Measurements from ENCODE around the gene MARVELD2.
A peak's percentile ranks its signal among the peaks of the same experiment; 100 is the strongest.
"Not testable (repeated sequence)": the region's sequence is repeated elsewhere in the genome, so short reads cannot be mapped to it uniquely, and the experiment has no call there.

MARVELD2 gene

GRCh38 chr5:69449511-69449910 lies 34.6 kb downstream of the MARVELD2 start:
- DNase-seq (ENCODE audit: low read depth): no peak

DNA sequence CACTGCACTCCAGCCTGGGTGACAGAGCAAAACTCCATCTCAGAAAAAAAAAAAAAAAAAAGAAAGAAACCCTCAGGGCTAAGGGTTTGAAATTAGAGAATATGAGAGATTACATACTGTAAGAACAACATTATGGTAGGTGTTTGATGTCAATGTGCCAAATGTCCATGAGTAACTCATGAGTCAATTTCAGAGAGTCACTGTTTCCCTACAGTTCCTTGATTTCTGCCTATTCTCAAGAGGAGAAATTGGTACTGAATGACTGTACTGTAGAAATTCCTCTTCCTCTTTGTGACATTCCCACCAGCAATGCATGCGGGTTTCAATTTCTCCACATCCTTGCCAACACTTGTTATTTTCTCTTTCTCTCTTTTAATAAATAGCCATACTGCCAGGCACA lies 35.2 kb downstream of the MARVELD2 start:
- DNase-seq (ENCODE audit: low read depth): peak; percentile 62

- DNase-seq (ENCODE audit: low read depth): not testable (repeated sequence)
Measured at GRCh38 chr5:69450527-69450926, 35.6 kb downstream of the MARVELD2 start.

GRCh38 chr5:69451941-69452647 lies 37.2 kb downstream of the MARVELD2 start:
- DNase-seq (ENCODE audit: low read depth): no peak

GRCh38 chr5:69453487-69453886 lies 38.6 kb downstream of the MARVELD2 start:
- not testable (repeated sequence) for DNase-seq (ENCODE audit: low read depth)

DNA sequence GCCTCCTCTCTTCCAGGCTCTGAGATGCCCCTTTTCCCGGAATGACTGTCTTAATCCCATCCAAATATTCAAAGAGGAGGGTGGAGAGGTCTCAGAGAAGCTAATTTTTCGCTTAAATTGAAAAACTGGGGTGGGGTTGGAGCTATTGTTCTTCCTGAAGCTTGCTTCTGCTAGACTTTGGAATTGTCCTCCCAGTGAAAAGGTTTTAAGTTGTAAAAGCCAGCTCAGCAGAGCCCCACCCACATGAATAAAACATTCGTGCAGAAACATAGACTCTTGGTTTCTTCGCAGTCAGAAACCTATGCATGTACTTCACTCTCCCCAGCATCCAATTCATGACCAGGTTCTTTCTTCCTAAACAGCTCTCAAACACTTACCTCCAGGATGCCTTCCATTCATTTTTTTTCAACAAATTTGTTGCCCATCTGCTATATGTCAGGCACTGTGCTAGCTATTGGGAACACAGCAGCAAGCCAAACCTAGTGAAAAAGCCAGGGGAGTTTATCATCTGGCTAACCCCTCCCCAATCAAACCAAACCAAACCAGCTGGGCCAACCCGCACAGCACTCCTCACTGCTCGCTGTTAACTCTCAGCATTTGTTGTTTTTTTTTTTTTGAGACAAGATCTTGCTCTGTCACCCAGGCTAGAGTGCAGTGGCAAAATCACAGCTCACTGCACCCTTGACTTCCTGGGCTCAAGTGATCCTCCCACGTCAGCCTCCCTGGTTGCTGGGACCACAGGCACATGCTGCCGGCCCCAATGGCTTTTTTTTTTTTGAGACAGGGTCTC lies 39.7 kb downstream of the MARVELD2 start:
- DNase-seq (ENCODE audit: low read depth): no peak

GRCh38 chr5:69455428-69455988 lies 40.6 kb downstream of the MARVELD2 start:
- not testable (repeated sequence) for DNase-seq (ENCODE audit: low read depth)

GRCh38 chr5:69462170-69462569 lies 47.3 kb downstream of the MARVELD2 start:
- DNase-seq (ENCODE audit: low read depth): no peak

DNA sequence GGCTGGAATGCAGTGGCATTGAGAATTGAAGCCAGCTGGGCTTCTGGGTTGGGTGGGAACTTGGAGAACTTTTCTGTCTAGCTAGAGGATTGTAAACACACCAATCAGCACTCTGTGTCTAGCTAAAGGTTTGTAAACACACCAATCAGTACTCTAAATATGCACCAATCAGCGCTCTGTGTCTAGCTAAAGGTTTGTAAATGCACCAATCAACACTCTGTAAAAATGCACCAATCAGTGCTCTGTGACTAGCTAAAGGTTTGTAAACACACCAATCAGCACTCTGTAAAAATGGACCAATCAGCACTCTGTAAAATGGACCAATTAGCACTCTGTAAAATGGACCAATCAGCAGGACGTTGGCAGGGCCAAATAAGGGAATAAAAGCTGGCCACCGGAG lies 51.5 kb downstream of the MARVELD2 start:
- not testable (repeated sequence) for DNase-seq (ENCODE audit: low read depth)

- no peak for DNase-seq (ENCODE audit: low read depth)
Measured at GRCh38 chr5:69467442-69468225, 52.7 kb downstream of the MARVELD2 start.

GRCh38 chr5:69468631-69469030 lies 53.7 kb downstream of the MARVELD2 start:
- DNase-seq (ENCODE audit: low read depth): no peak

- DNase-seq (ENCODE audit: low read depth): not testable (repeated sequence)
Measured at GRCh38 chr5:69471516-69471915, 56.6 kb downstream of the MARVELD2 start.

GRCh38 chr5:69472535-69473143 lies 57.7 kb downstream of the MARVELD2 start:
- not testable (repeated sequence) for DNase-seq (ENCODE audit: low read depth)

DNA sequence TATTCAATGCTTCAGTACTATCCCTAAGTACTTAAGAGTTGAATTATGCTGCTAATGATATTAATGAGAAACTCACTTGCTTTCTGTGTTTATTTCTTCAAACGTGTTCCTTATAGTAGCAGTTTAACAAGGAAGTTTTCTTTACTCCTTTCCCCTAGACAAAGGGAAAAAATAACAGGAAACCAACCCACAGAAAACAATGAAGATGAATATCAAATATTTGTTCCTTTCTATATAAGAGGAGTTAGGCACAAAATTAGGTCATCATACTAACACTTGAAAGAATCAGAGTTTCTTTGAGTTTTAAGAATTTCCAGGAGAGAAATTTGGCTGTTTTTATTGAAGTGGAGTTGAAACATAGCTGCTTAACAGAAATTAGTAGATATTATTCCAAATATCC lies 62.3 kb downstream of the MARVELD2 start:
- no peak for DNase-seq (ENCODE audit: low read depth)

DNA sequence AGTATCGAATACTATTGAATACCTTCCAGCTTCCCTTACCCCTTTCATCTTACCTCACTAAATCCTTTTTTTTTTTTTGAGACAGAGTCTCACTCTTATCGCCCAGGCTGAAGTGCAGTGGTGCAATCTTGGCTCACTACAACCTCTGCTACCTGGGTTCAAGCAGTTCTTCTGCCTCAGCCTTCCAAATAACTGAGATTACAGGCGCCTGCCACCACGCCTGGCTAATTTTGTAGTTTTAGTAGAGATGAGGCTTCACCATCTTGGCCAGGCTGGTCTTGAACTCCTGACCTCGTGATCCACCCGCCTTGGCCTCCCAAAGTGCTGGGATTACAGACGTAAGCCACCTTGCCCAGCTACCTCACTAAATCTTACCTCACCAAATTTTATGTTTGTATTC lies 63.4 kb downstream of the MARVELD2 start:
- DNase-seq (ENCODE audit: low read depth): not testable (repeated sequence)

DNA sequence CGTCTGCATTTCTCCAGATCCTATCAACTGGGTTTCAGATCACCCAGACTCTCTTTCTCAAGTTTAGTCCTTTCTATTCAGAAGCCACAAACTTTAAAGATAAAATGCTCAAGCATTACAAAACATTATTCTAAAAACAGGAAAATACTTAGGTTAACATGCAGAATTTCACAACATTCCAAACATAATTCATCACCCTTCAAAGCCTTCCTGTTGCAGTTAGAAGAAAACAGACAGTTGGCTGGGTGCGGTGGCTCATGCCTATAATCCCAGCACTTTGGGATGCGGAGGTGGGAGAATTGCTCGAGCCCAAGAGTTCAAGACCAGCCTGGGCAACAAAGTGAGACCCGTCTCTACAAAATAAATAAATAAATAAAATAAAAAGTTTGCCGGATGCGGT lies 70.0 kb downstream of the MARVELD2 start:
- DNase-seq (ENCODE audit: low read depth): no peak

DNA sequence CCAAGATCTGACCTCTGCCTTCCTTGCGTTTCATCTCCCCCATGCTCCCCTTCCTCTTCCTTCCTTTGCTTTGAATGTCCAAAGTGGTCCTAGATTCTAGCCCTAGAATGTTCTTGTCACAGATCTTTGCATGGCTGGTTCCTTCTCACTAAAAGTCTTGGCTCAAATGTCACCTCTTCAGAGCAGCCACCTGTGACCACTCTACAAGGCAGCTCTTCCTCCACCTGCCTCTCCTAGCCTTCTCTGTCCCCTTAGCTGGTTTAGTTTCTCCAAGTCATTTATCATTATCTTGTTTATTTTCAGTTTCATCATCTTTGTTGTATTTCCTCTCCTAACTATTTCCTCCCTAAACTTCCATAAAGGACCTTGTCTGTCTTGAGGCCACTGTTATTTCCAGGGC lies 70.6 kb downstream of the MARVELD2 start:
- no peak for DNase-seq (ENCODE audit: low read depth)

- DNase-seq (ENCODE audit: low read depth): no peak
Measured at GRCh38 chr5:69489246-69489645, 74.3 kb downstream of the MARVELD2 start.

- no peak for DNase-seq (ENCODE audit: low read depth)
Measured at GRCh38 chr5:69491027-69491426, 76.1 kb downstream of the MARVELD2 start.

DNA sequence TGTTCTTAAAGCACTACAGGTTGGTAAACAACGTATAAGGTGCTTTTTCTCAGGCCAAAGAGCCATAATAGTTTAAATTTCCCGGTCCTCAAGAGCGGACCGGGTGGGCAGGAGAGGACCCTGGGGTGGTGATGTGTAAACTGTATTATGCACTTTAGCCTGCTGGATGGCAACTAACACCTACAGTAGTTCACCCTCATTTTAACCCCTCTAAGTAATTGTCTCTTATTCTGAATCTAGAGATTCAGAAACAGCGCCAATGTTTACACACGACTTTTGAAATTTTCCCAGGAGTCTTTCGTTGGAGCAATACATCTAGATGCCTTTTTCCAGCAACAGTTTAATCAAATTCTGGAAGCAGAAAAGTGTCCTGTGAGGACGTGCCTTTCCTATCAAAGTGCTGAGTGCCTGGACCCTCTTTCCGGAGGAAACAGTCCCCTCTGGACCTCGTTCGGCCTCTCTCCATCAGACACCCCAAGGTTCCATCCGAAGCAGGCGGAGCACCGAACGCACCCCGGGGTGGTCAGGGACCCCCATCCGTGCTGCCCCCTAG lies 77.0 kb downstream of the MARVELD2 start:
- no peak for DNase-seq (ENCODE audit: low read depth)

DNA sequence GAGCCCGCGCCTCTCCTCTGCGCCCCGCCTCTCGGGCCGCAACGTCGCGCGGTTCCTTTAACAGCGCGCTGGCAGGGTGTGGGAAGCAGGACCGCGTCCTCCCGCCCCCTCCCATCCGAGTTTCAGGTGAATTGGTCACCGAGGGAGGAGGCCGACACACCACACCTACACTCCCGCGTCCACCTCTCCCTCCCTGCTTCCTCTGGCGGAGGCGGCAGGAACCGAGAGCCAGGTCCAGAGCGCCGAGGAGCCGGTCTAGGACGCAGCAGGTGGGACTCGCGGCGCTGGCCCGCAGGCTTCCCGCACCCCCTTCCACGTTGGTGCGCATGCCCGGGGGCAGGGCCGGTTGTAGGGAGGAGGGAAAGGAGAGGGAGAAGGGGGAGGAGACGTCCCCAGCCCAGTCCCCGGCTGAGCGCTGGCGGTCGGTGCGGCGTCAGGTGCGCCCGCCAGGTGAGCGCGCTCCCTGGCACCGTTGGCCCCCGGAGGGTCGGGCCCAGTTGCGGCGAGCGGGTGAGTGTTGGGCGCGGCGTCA lies 77.5 kb downstream of the MARVELD2 start, which contains the start of gene OCLN:
Gene OCLN (plus strand): TSS at position 400 of the 532 bp plus-strand sequence. CDS start 11,455 bp downstream, outside the sequence.
- DNase-seq (ENCODE audit: low read depth): no peak

All from fibroblast of gingiva (primary cell).